ENCODE measurements around the gene MROH2B.

MROH2B gene

GRCh38 chr5:40988746-40989510 is 82.2 kb downstream of the MROH2B start:
- no peak for TF ChIP-seq CTCF (IDR thresholded peaks at IDR 0.05; ENCODE audit: low read depth, low read length, missing control alignments)
- no peak overlapping the region for H3K4me3 ChIP-seq (ENCODE audit: low read depth, low read length)
- DNase-seq (ENCODE audit: low read depth): no peak

DNA sequence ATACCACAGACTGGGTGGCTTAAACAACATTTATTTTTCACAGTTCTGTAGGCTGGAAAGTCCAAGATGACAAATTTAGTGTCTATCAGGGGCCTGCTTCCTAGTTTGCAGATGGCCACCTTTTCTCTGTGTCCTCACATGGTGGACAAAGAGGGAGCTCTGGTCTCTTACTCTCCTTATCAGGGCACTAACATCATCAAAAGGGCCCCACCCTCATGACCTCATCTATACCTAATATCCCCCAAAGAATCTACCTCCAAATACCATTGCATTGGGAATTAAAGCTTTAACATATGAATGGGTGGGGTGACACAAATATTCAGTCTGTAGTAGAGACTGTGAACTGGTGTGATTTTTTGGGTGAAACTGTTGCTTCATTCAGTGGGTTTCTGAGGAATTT is 83.8 kb downstream of the MROH2B start:
- no peak overlapping the region for H3K4me3 ChIP-seq (ENCODE audit: low read depth, low read length)
- no peak for DNase-seq (ENCODE audit: low read depth)
- no peak for TF ChIP-seq CTCF (IDR thresholded peaks at IDR 0.05; ENCODE audit: low read depth, low read length, missing control alignments)

DNA sequence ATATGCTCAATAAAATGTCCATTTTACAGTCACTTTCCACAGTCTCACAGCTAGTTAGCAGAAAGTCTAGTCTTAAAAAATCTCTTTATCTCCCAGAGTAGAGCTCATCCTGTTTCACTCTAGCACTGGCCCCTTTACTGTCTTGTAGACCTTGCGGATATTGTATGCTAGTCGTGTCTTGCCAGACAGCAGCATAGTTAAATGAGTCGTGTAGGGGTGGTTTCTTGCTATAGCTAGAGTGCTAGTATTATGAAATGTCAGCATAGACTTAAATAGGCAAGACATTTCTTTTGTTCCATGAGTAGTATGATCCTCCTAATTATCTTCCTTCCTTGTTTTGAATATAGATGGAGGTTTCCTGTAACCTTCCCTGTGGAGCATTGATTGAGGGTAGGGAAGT is 84.5 kb downstream of the MROH2B start:
- TF ChIP-seq CTCF (IDR thresholded peaks at IDR 0.05; ENCODE audit: low read depth, low read length, missing control alignments): no peak

GRCh38 chr5:40985501-40985900 is 85.6 kb downstream of the MROH2B start:
- no peak overlapping the region for H3K4me3 ChIP-seq (ENCODE audit: low read depth, low read length)
- TF ChIP-seq CTCF (IDR thresholded peaks at IDR 0.05; ENCODE audit: low read depth, low read length, missing control alignments): no peak
- no peak for DNase-seq (ENCODE audit: low read depth)

More for the DNA sequence above, 84.5 kb downstream of the MROH2B start:
- DNase-seq (ENCODE audit: low read depth): no peak
- H3K4me3 ChIP-seq (ENCODE audit: low read depth, low read length): no peak overlapping the region

DNA sequence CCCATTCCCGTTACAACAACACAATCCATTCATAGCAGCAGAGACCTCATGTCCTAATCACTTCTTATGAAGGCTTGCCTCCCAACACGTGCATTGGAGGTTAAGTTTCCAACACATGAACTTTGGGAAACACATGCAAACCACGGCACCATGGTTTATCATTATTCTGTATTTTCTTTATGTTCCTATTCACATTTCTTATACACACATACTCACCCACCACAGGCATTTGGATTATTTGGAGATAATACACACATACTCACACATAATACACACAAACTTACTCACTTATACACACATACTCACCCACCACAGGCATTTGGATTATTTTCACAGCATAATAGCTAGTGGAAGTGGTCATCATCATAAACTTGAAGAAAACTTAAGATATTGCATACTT is 86.3 kb downstream of the MROH2B start:
- TF ChIP-seq CTCF (IDR thresholded peaks at IDR 0.05; ENCODE audit: low read depth, low read length, missing control alignments): no peak
- DNase-seq (ENCODE audit: low read depth): no peak
- H3K4me3 ChIP-seq (ENCODE audit: low read depth, low read length): no peak overlapping the region

DNA sequence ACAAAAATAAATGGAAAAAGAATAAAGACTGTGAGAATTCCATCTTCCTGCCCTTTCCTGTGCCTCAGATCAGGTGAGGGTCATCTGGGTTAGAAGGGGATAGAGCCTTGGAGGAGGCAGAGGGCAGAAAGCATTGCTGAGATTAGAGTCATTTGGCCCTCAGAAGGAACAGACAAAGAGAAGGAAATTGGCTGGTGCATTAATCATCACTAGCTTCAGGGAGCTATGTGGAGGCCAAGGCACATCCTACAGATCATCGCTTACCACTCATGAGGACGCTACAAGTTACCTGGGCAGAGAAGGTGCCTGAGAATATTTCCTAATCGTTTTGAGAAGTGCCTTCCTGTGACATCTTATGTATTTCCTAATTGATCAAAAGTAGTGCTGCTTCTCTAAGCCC is 87.4 kb downstream of the MROH2B start:
- no peak overlapping the region for H3K4me3 ChIP-seq (ENCODE audit: low read depth, low read length)
- TF ChIP-seq CTCF (IDR thresholded peaks at IDR 0.05; ENCODE audit: low read depth, low read length, missing control alignments): no peak
- DNase-seq (ENCODE audit: low read depth): no peak

- TF ChIP-seq CTCF (IDR thresholded peaks at IDR 0.05; ENCODE audit: low read depth, low read length, missing control alignments): no peak
- DNase-seq (ENCODE audit: low read depth): no peak
Observed at GRCh38 chr5:40981420-40981819, 89.7 kb downstream of the MROH2B start.

More at GRCh38 chr5:40981420-40981819, 89.7 kb downstream of the MROH2B start:
- H3K4me3 ChIP-seq (ENCODE audit: low read depth, low read length): no peak overlapping the region
